Mucosa of stomach (tissue), 1 donor: ENCODE data around the gene LDLRAD4.

Source experiments
- H3K27me3 ChIP-seq: one replicate; pipeline ENCODE4 v1.7.0; 2013; ENCODE audit warnings: mild to moderate bottlenecking, low read length; ENCODE audit not compliant: control insufficient read depth, insufficient read depth
- H3K36me3 ChIP-seq: one replicate; pipeline ENCODE4 v1.7.0; 2013; ENCODE audit warnings: low read length; ENCODE audit not compliant: control insufficient read depth, insufficient read depth
- H3K4me1 ChIP-seq: one replicate; pipeline ENCODE4 v1.7.0; 2013; ENCODE audit warnings: mild to moderate bottlenecking, low read length; ENCODE audit not compliant: control insufficient read depth, insufficient read depth
- H3K4me3 ChIP-seq: one replicate; pipeline ENCODE4 v1.7.0; 2013; ENCODE audit warnings: low read length
- H3K9ac ChIP-seq: one replicate; pipeline ENCODE4 v1.7.0; 2013; ENCODE audit warnings: mild to moderate bottlenecking, low read length, moderate library complexity
- H3K9me3 ChIP-seq: one replicate; pipeline ENCODE4 v1.7.0; 2013; ENCODE audit warnings: mild to moderate bottlenecking, low read length, moderate library complexity; ENCODE audit not compliant: control insufficient read depth
- donor health status: Pancreatic carcinoma.

The LDLRAD4 gene

DNA sequence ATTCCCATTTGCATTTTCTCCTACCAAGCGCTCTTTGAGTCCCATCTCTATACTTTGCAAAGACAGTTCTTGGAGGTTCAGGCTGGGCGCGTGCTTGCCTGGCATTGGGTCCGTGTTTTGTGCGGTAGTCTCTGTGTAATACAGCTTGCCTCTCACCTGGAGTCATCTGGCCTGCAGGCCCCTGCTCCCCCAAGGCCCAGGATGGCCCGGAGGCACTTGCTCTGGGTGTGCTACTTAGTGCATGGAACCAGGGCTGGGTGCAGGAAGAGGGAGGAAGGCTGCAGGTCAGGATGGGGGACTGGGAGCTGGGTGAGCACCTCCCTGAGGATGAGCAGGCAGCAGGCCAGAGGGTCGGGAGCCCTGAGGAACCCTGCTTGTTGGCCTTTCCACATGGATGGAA lies 220.9 kb downstream of the LDLRAD4 start:
- Histone ChIP-seq H3K4me3 (no peak overlapping the region), H3K9me3 (no peaks in the 10 kb centered on the region), H3K36me3 (no peaks in the 10 kb centered on the region), H3K4me1 (no peaks in the 10 kb centered on the region), H3K9ac (no peak overlapping the region), H3K27me3 (no peaks in the 10 kb centered on the region)

GRCh38 chr18:13440277-13441248 lies 222.0 kb downstream of the LDLRAD4 start:
- no peaks in the 10 kb centered on the region for H3K9me3 ChIP-seq
- H3K36me3 ChIP-seq: no peaks in the 10 kb centered on the region
- no peak overlapping the region for H3K9ac ChIP-seq
- no peak overlapping the region for H3K4me3 ChIP-seq
- no peaks in the 10 kb centered on the region for H3K4me1 ChIP-seq
- no peaks in the 10 kb centered on the region for H3K27me3 ChIP-seq

- H3K9me3 ChIP-seq: no peaks in the 10 kb centered on the region
- no peak overlapping the region for H3K9ac ChIP-seq
- H3K4me3 ChIP-seq: no peak overlapping the region
- no peaks in the 10 kb centered on the region for H3K36me3 ChIP-seq
- no peaks in the 10 kb centered on the region for H3K27me3 ChIP-seq
- H3K4me1 ChIP-seq: no peaks in the 10 kb centered on the region
These were observed 223.2 kb downstream of the LDLRAD4 start for GRCh38 chr18:13441736-13442135.

- H3K4me1 ChIP-seq: no peaks in the 10 kb centered on the region
- no peaks in the 10 kb centered on the region for H3K27me3 ChIP-seq
- no peak overlapping the region for H3K4me3 ChIP-seq
- no peak overlapping the region for H3K9ac ChIP-seq
- no peaks in the 10 kb centered on the region for H3K36me3 ChIP-seq
- H3K9me3 ChIP-seq: no peaks in the 10 kb centered on the region
These were observed 223.9 kb downstream of the LDLRAD4 start for GRCh38 chr18:13442451-13442850.

DNA sequence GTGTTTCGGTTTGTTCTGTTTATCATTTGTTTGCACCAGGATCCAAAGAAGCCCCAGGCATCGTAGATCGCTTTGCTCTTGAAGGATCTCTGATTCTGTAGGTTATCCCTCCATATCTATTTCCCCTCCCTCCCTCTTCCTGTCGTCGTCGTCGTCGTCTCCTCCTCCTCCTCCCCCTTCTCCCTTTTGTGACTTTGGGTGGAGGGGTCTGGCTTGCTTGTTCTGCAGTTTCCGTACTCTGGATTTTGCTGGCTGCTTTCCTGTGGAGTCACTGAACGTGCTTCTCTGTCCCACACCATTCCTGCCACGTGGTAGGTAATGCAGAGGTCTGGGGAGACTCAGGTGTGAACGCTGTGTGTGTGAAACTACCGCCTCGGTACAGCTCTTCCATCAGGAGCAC lies 225.0 kb downstream of the LDLRAD4 start:
- Histone ChIP-seq H3K4me3 (no peak overlapping the region), H3K36me3 (no peaks in the 10 kb centered on the region), H3K9ac (no peak overlapping the region), H3K9me3 (no peaks in the 10 kb centered on the region), H3K4me1 (peaks cover 8% of the 10 kb centered on the region), H3K27me3 (no peaks in the 10 kb centered on the region)

DNA sequence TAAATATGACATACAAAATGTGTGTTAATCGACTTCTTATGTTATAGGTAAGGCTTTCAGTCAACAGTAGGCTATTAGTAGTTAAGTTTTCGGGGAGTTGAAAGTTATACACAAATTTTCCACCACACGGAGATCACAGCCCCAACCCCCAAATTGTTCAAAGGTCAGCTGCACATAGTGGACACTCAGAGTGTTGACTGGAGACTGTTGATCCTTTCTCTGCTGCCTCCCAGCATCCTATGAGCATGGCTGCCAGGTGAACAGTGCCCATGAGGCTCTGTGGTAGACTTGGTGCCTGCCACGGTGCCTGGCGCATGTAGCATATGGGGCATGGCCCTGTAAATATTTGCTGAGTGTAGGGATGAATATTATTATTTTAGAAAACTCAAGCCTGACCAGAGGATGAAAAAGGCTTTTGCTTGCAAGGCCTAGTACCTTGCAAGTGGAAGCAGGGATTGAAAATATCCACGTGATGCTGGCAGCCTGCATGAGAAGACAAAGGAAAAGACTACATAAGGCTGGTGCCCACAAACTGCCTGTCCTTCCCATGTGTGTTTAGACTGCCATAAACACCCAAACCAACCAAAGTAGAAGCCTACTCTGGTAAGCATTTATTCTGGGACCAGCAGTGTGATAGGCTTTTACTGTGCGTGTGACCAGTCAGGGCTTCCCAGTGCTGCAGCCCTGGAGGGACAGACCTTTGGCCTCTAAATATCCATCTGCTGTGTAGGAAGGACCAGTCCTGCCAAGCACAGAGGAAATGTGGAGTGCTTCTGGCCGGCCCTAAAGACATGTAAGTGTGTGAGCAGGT lies 226.1 kb downstream of the LDLRAD4 start:
- Histone ChIP-seq H3K4me1 (peaks cover 8% of the 10 kb centered on the region), H3K36me3 (no peaks in the 10 kb centered on the region), H3K27me3 (no peaks in the 10 kb centered on the region), H3K9me3 (no peaks in the 10 kb centered on the region), H3K9ac (no peak overlapping the region), H3K4me3 (no peak overlapping the region)

DNA sequence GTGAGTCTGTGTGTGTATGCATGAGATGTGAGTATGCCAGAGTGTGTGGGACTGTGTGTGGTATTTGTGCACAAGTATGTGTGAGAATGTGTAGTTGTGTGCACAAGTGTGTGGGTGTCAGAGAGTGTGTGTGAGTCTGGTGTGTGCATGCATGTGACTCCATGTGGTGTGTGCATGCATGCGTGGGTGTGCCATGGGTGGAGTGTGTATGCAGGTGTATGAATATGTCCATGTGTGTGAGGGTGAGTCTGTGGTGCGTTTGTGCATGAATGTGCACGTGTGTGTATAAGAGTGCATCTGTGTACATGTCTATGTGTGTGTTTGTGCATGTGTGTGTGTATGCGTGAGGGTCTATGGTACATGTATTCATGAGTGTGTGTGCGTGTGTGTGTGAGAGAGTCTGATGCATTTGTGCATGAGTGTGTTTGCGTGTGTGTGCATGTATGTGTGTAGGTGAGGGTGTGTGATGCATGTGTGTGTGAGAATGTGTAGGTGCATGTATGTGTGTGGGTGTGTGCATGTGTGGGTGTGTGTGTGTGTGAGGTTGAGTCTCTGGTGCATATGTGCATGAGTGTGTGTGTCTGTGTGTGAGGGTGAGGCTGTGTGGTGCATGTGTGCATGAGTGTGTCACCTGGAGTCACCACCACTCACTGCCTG lies 226.8 kb downstream of the LDLRAD4 start:
- Histone ChIP-seq H3K4me3 (no peak overlapping the region), H3K27me3 (no peaks in the 10 kb centered on the region), H3K9me3 (no peaks in the 10 kb centered on the region), H3K4me1 (peaks cover 8% of the 10 kb centered on the region), H3K9ac (no peak overlapping the region), H3K36me3 (no peaks in the 10 kb centered on the region)

- H3K4me1 ChIP-seq: peaks cover 8% of the 10 kb centered on the region
- H3K27me3 ChIP-seq: no peaks in the 10 kb centered on the region
- no peaks in the 10 kb centered on the region for H3K36me3 ChIP-seq
- no peaks in the 10 kb centered on the region for H3K9me3 ChIP-seq
- H3K9ac ChIP-seq: no peak overlapping the region
- H3K4me3 ChIP-seq: no peak overlapping the region
These were observed 227.5 kb downstream of the LDLRAD4 start for GRCh38 chr18:13446024-13446423.

DNA sequence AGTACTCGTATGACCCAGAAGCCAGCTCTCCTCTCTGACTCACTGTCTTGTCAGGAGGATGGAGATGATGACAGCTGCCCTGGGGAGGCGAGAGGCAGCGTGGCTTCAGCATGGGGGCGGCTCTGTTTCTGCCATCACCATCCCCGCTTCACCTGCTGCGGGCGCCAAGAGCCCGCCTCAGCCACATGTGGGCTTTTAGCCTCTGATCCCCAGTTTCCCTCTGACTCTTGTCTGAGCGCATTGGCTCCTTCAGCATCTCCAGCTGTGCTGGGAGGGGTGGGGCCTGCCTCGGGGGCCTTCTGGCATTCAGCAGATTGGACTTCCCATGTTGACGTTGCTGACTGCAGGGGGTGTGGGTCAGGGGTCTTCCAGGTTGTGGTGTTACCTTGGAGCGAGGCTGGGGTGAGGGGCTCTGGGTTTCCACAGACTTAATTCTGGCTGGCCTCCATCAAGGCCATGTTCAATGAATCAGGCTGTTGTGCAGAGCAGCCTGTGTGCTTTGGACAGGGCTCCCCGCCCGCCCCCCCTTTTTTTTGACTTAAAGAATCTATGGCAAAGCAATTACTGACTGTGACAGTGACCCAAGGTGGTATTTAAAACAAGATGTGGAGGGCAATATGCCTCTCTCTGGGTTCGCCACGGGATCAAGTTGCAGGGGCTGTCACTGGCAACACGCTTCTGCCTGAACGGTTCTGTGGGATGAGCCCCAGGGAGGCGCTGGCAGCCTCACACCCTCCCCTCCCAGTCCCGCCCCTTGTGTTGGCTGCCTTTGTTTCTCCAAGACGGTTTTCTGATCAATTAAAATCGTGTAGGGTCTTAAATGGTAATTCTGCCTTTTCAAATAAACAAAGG lies 228.3 kb downstream of the LDLRAD4 start:
- Histone ChIP-seq H3K36me3 (no peaks in the 10 kb centered on the region), H3K27me3 (no peaks in the 10 kb centered on the region), H3K4me3 (no peak overlapping the region), H3K9me3 (no peaks in the 10 kb centered on the region), H3K9ac (no peak overlapping the region), H3K4me1 (peaks cover 8% of the 10 kb centered on the region)

GRCh38 chr18:13447621-13448334 lies 229.2 kb downstream of the LDLRAD4 start:
- no peak overlapping the region for H3K4me3 ChIP-seq
- no peaks in the 10 kb centered on the region for H3K27me3 ChIP-seq
- no peaks in the 10 kb centered on the region for H3K9me3 ChIP-seq
- H3K36me3 ChIP-seq: no peaks in the 10 kb centered on the region
- peaks cover 8% of the 10 kb centered on the region for H3K4me1 ChIP-seq
- no peak overlapping the region for H3K9ac ChIP-seq

- Histone ChIP-seq H3K9ac (no peak overlapping the region), H3K36me3 (no peaks in the 10 kb centered on the region), H3K4me1 (peaks cover 8% of the 10 kb centered on the region), H3K27me3 (no peaks in the 10 kb centered on the region), H3K4me3 (no peak overlapping the region), H3K9me3 (no peaks in the 10 kb centered on the region)
These were observed 229.8 kb downstream of the LDLRAD4 start for GRCh38 chr18:13448335-13448795.
